Activated T-helper 1 cell treated with anti-CD3 and anti-CD28 coated beads, Interleukin-2, amount 50 U/mL, for 16 hours (primary cell): ENCODE results near the gene LDHA.
A peak's percentile ranks its signal among the peaks of the same experiment; 100 is the strongest.

ENCODE experiments used
- DNase-seq, 2 donors: peaks; one replicate each; pipeline ENCODE4 v3.0.0-alpha.2; 2020; ENCODE audit warnings: low read depth in 1 of 2, low spot score in 1 of 2

The LDHA gene

GRCh38 chr11:18394275-18394927 is at the start of gene LDHA:
LDHA (plus strand) TSS chr11:18394563; CDS start chr11:18396843, 2,280 bp downstream.
- DNase-seq = peak; percentile 98 to 99

GRCh38 chr11:18347471-18348125 is 46.8 kb upstream of the LDHA start:
- DNase-seq = no peak

- no peak for DNase-seq
Measured at GRCh38 chr11:18352581-18352980, 41.8 kb upstream of the LDHA start.

- DNase-seq = no peak
Measured at GRCh38 chr11:18358646-18359045, 35.7 kb upstream of the LDHA start.

- no peak for DNase-seq
Measured at GRCh38 chr11:18361154-18361553, 33.2 kb upstream of the LDHA start.

- no peak for DNase-seq
Measured at GRCh38 chr11:18364495-18365073, 29.8 kb upstream of the LDHA start.

- DNase-seq = no peak
Measured at GRCh38 chr11:18365741-18366140, 28.6 kb upstream of the LDHA start.

- DNase-seq = no peak
Measured at GRCh38 chr11:18366286-18366685, 28.1 kb upstream of the LDHA start.

GRCh38 chr11:18367431-18367830 is 26.9 kb upstream of the LDHA start:
- no peak for DNase-seq

GRCh38 chr11:18368221-18368620 is 26.1 kb upstream of the LDHA start:
- no peak for DNase-seq

GRCh38 chr11:18369398-18369797 is 25.0 kb upstream of the LDHA start:
- no peak for DNase-seq

GRCh38 chr11:18371279-18371678 is 23.1 kb upstream of the LDHA start:
- no peak for DNase-seq

GRCh38 chr11:18372201-18372600 is 22.2 kb upstream of the LDHA start:
- DNase-seq = no peak

- DNase-seq = no peak
Measured at GRCh38 chr11:18374956-18375355, 19.4 kb upstream of the LDHA start.

GRCh38 chr11:18375941-18376340 is 18.4 kb upstream of the LDHA start:
- no peak for DNase-seq

GRCh38 chr11:18379201-18379600 is 15.2 kb upstream of the LDHA start:
- DNase-seq = no peak

- DNase-seq = peak; percentile 37 to 41
Measured at GRCh38 chr11:18383388-18384156, 10.8 kb upstream of the LDHA start.

GRCh38 chr11:18384157-18384641 is 10.2 kb upstream of the LDHA start:
- no peak for DNase-seq

GRCh38 chr11:18390088-18390487 is 4.3 kb upstream of the LDHA start:
- no peak for DNase-seq

- DNase-seq = no peak
Measured at GRCh38 chr11:18392434-18393321, 1.7 kb upstream of the LDHA start.
